22Rv1 (cell line): Measurements from ENCODE around the gene NUDT8.

Experiments used
- H3K27ac ChIP-seq: fragments of 450-650 bp; 2 replicates; pipeline ENCODE4 v1.5.1; 2017
- CTCF ChIP-seq: fragments of 450-650 bp; IDR thresholded peaks from 2 replicates; pipeline ENCODE4 v1.5.1; 2017; ENCODE audit warnings: mild to moderate bottlenecking
- ZFX ChIP-seq: fragments of 450-650 bp; IDR thresholded peaks from 2 replicates; pipeline ENCODE4 v1.6.1; 2017; ENCODE audit warnings: antibody characterized with exemption, borderline replicate concordance

NUDT8 gene

GRCh38 chr11:67648796-67649613 lies 19.3 kb upstream of the NUDT8 start:
- TF ChIP-seq ZFX: no peak
- no peak for TF ChIP-seq CTCF
- no peak overlapping the region for H3K27ac ChIP-seq

GRCh38 chr11:67648140-67648795 lies 18.5 kb upstream of the NUDT8 start:
- H3K27ac ChIP-seq: no peak overlapping the region
- TF ChIP-seq CTCF (peak; percentile 24), ZFX (no peak)

- no peak for TF ChIP-seq CTCF
- TF ChIP-seq ZFX: no peak
- no peak overlapping the region for H3K27ac ChIP-seq
Measured at GRCh38 chr11:67647471-67647870, 17.7 kb upstream of the NUDT8 start.

- no peak overlapping the region for H3K27ac ChIP-seq
- no peak for TF ChIP-seq ZFX
Measured at GRCh38 chr11:67646535-67647336, 17.0 kb upstream of the NUDT8 start.

GRCh38 chr11:67645521-67646461 lies 16.1 kb upstream of the NUDT8 start:
- TF ChIP-seq ZFX (no peak), CTCF (no peak)
- H3K27ac ChIP-seq: no peak overlapping the region

- TF ChIP-seq ZFX (no peak), CTCF (no peak)
- no peak overlapping the region for H3K27ac ChIP-seq
Measured at GRCh38 chr11:67644472-67645418, 15.0 kb upstream of the NUDT8 start.
